Astrocyte of the cerebellum (primary cell): ENCODE data around the gene KDM4C.
A peak's percentile ranks its signal among the peaks of the same experiment; 100 is the strongest.

ENCODE experiments used
- DNase-seq: peaks from one replicate; pipeline ENCODE4 v3.0.0-alpha.2; 2011; ENCODE audit warnings: low read depth
- H3K4me3 ChIP-seq: 2 replicates; pipeline ENCODE4 v1.5.1; 2011; ENCODE audit warnings: mild to moderate bottlenecking, low read depth, low read length, moderate library complexity
- in situ Hi-C: cut with HindIII; loops from 2 replicates; pipeline ENCODE4 v1.10.0; 2017; ENCODE audit warnings: low sequenced_read_pairs
- TF ChIP-seq, protein P1 (sequence below): IDR thresholded peaks from 2 replicates; pipeline ENCODE4 v1.5.1; 2012; ENCODE audit warnings: low read length, low read depth, moderate library complexity, mild to moderate bottlenecking; ENCODE audit errors: missing control alignments

KDM4C gene

DNA sequence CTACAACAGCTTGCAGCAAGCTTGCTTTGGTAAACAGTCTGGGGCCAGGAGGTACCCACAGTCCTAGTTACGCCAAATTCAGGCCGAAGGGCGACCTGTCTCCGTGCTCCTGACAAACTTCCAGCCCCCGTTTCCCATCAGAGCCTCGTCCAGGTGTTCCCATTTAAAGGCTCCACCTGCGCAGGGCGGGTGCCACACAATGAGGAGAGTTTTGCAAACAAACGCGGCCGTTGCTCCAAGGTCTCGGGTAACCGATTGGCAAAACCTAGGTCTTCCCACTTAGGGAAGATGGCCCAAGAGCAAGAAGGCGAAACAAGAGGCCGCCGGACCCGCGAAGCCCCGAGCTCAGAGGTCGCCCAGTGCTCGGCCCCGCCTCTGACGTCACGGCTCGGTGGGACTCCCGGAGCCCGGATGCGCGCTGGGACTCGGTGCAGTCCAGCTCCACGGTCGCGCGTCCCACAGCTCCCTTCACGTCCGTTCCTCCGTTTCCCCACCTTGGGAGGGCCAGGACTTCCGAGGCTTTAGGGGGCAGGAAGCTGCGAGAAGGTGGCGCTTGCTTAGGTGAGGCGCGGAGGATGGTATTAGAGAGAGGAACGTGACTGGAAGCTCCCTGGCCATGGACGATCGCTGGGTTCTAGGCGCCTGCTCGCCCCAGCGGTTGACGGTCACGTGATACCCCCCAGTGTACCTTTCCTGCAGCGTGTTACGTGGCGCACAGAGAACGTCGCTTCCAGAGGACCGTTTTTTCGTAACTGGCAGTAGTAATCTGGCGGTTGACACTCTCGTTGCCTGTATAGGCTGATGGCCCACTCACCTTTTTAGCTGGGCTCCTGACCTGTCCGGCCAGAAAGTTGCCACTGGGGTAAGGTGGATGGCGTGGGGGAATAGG, 41.8 kb upstream of the KDM4C start:
- TF ChIP-seq, protein P1, sequence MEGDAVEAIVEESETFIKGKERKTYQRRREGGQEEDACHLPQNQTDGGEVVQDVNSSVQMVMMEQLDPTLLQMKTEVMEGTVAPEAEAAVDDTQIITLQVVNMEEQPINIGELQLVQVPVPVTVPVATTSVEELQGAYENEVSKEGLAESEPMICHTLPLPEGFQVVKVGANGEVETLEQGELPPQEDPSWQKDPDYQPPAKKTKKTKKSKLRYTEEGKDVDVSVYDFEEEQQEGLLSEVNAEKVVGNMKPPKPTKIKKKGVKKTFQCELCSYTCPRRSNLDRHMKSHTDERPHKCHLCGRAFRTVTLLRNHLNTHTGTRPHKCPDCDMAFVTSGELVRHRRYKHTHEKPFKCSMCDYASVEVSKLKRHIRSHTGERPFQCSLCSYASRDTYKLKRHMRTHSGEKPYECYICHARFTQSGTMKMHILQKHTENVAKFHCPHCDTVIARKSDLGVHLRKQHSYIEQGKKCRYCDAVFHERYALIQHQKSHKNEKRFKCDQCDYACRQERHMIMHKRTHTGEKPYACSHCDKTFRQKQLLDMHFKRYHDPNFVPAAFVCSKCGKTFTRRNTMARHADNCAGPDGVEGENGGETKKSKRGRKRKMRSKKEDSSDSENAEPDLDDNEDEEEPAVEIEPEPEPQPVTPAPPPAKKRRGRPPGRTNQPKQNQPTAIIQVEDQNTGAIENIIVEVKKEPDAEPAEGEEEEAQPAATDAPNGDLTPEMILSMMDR: no peak
- in situ Hi-C loops: no loop called here
- peak overlapping the region; percentile 24 for H3K4me3 ChIP-seq
- no peak for DNase-seq

- in situ Hi-C loops: no loop called here
- TF ChIP-seq, protein P1: no peak
- no peak for DNase-seq
- no peak overlapping the region for H3K4me3 ChIP-seq
These were observed 41.0 kb upstream of the KDM4C start for GRCh38 chr9:6716766-6717165.

DNA sequence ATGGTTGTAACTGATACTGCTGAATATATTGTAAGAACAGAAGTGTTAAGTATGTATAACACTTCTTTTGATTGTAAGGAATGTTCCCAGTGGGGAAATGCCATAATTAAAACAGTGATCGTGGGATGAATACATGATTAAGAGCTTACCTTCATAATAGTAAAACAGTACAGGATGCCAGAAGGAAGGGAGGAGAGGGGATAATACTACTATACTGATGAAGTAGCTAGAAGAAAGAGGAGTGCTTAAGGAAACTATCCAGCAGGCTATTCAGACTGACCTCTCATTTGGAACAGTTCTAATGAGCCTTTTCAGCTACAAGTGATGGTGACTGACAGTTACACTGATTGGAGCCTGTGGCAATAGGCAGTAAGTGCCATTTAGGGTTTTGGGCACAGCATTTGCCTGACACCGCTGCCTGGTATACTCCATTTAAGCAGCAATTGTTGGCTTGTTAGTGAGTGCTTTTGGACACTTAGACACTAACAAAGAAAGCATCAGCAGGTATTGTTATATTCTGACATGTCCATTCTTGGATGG, 33.8 kb upstream of the KDM4C start:
- in situ Hi-C loops: no loop called here
- no peak overlapping the region for H3K4me3 ChIP-seq
- TF ChIP-seq, protein P1: no peak
- no peak for DNase-seq

- in situ Hi-C loops: no loop called here
- TF ChIP-seq, protein P1: no peak
- H3K4me3 ChIP-seq: no peak overlapping the region
- no peak for DNase-seq
These were observed 24.5 kb upstream of the KDM4C start for GRCh38 chr9:6733257-6733656.

- no peak for DNase-seq
- TF ChIP-seq, protein P1: no peak
- in situ Hi-C loops: no loop called here
- H3K4me3 ChIP-seq: no peak overlapping the region
These were observed 23.9 kb upstream of the KDM4C start for GRCh38 chr9:6733831-6734230.

DNA sequence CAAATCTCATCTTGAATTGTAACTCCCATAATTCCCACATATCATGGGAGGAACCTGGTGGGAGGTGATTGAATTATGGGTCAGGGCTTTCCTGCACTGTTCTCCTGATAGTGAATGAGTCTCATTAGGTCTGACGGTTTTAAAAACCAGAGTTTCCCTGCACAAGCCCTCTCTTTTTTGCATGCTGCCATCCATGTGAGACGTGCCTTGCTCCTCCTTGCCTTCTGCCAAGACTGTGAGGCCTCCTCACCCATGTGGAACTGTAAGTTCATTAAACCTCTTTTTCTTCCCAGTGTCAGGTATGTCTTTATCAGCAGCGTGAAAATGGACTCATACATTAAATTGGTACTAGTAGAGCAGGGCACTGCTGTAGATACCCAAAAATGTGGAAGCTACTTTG, 22.4 kb upstream of the KDM4C start:
- TF ChIP-seq, protein P1: no peak
- in situ Hi-C loops: no loop called here

More for the DNA sequence above, 22.4 kb upstream of the KDM4C start:
- DNase-seq: no peak
- no peak overlapping the region for H3K4me3 ChIP-seq
